GM18861 (cell line): ENCODE results near the gene ERG.

ENCODE experiments used
- ATAC-seq: cut with Tn5 transposase; IDR thresholded peaks from one replicate; pipeline ENCODE4 v1.9.1; 2021; ENCODE audit not compliant: unreplicated experiment

Gene ERG

DNA sequence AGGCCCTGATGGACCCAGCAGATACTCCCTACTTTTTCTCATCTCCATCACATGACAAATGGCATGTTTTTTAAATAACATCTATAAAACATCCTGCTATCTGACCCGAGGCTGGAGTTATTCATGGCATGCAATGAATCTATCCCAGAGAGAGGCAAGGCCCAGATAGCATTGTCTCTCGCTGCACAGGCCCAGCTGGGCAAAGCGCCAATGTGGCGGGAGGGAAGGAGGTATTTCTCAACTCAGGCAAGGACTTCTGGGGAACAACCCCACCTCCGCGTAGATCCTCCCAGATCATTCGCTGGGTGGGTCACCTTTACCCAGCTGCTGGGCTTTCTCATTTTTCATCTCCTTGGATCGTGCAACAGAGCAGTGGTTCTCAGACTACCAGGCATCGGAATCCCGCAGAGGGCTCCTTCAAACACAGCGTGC lies 59.8 kb downstream of the ERG start:
- no peak for ATAC-seq

- ATAC-seq, result no peak
These were observed 61.9 kb downstream of the ERG start for GRCh38 chr21:38436341-38436740.

GRCh38 chr21:38434913-38435533 lies 63.3 kb downstream of the ERG start:
- ATAC-seq, result no peak

GRCh38 chr21:38433471-38433870 lies 64.8 kb downstream of the ERG start:
- ATAC-seq, result no peak

- no peak for ATAC-seq
These were observed 67.8 kb downstream of the ERG start for GRCh38 chr21:38430401-38430984.

GRCh38 chr21:38429011-38429410 lies 69.3 kb downstream of the ERG start:
- ATAC-seq, result no peak

DNA sequence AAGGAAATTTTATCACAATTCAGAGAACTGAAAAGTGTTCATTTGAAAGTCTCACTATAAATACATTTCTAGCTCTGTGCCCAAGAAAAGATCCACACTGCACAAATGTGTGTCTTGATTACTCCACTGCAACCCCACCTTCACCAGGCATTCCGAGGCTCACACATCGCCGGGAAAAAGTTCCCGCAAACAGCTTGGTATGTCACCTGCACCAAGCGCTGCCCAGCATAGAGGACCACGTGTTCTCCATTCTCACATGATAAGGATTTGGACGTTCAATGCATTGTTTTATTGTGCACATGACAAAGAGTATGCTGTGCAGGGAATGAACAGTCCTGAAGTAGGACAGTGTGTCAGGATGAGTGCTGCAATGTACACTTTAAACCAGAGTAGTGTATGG lies 70.1 kb downstream of the ERG start:
- no peak for ATAC-seq

DNA sequence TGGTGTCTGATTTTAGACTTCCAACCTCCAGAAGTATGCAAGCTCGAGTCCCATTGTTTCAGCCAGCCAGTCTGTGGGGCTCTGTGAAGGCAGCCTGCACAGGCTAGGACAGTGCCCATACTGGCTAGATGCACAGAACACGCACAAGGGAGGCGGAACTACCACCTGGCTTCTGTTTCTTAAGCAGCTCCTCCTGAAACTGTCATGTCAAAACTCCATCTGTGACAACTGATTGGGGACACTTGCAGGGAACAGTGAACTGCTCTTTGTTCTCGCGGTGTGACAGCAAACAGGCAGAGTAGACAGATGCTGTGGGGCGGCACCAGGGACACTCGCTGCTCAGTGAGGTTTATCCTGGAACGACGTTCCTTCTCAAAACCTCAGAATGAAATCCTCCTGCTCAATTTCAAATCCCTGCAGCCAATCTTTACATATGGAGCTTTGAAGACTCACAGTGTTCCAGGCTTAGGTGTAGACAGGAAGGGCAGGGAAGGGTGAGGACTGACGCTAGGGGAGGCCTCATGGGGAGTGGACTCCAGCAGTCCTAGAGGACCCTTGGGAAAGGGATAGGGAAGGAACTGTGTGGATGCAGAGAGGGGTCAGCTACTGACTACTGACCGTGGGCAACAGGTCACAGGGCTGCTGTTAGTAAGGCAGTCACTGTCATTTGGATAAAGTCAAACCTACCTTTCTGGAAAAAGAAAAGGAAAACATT lies 73.8 kb downstream of the ERG start:
- no peak for ATAC-seq

DNA sequence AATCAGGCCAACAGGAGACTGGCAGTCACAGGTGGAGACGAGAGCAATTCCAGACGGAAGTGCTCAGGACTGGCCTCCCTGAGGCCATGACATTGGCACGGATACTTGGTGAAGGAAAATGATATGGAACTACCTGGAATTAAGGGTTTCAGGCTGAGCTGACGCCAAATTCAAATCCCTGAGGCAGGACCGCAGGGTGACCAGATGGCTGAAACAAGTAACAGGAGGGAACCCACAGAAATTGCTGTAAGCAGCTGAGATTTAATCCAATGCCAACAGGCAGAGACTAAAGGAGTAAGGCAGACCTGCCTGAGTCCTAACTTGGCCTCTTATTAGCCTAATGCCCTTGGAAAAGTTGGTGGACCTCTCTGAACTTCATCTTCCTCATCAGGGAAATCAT lies 76.2 kb downstream of the ERG start:
- no peak for ATAC-seq

- no peak for ATAC-seq
These were observed 78.1 kb downstream of the ERG start for GRCh38 chr21:38420140-38420539.

GRCh38 chr21:38417726-38418125 lies 80.6 kb downstream of the ERG start:
- no peak for ATAC-seq

DNA sequence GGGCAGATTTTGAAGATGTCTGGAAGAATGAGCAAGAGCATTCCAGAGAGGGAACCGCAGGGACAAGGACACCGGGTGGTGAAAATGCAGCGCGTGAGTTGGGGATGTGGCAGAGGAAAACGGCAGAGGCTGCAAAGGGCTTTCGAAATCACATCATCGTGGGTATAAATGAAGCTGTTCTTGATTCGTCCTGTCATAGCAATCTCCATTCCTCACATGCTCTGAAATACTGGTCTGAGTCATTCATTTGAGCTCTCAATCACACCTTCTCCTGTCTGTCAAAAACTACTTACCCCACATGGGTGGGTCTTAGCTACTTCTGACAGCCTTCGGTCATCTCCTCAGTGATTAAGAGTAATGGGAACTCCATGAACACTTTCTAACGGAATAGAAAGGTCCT lies 81.5 kb downstream of the ERG start:
- no peak for ATAC-seq

GRCh38 chr21:38413958-38414548 lies 84.2 kb downstream of the ERG start:
- ATAC-seq, result no peak

DNA sequence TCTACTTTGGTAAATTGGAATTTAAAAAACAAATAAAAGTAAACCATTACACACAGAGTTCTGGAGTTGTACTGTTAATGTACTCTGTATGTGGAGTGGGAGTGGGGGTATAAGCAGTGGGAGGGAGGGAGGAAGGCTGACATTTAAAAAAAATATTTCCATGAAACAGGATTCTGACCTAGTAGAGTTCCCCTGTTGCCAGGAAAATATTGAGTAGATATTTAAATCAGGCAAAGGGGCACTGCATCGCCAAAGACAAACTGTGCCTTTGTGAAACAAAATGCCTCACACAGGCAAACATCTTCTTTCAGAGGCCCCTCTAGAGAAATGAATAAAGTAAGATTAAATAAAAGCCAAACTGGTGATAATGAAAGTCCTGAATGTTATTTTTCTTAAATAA lies 87.8 kb downstream of the ERG start:
- ATAC-seq, result no peak

DNA sequence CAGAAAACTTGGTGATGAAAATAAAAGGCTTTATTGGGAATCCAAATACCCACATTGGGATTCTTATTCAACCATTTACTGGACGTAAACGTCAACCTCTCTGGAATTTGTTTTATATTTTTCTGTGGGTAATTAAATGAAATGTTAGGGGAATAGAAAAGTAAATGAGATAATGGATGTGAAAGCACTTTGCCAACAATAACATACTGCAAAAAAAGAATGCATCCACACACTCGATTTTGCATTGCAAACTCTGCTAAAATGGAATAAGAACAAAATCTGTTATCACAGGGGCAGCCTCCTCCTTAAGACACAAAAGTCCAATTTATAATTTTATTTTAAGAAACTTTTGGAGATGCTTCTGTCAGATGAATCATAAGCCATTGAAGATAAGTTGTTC lies 88.4 kb downstream of the ERG start:
- no peak for ATAC-seq

DNA sequence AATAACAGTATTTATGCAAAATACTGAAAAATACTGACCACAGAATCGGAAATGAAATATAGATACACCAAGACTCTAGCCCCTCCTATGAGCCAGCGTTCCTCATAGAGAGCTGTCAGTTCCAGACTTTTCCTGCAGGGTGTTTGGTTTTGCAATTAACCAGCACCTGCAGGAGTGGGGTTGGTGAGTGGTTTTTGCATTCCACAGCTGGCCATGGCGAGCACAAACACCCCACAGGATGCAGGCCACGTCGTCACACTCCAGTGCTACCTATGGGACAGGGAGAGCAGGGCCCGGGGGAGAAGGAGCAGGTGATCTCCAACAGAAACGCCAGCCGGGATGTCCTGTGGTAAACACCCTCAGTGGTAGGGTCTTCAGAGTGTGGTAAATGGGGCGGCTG lies 94.1 kb downstream of the ERG start:
- no peak for ATAC-seq

DNA sequence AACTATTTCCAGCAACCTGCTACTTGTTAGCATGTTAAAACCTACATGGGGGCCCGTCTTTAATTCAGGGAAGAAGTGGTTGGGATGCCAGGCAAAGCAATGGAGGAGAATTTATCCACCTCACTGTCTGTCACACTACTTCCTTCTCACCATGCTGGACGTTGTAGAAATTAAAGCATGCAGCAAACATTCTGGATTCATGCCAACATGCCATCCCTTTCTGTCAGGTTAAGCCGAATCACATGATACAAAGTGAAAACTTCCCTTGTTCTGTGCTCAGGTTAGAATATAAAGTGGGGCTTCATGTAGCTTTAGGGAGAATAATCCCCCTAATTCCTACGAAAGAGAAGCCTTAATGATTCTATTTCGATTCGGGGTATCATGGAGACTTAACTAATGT lies 95.5 kb downstream of the ERG start:
- ATAC-seq, result no peak

GRCh38 chr21:38402291-38402690 lies 96.0 kb downstream of the ERG start:
- ATAC-seq, result no peak

- no peak for ATAC-seq
These were observed 96.9 kb downstream of the ERG start for GRCh38 chr21:38401191-38401926.

GRCh38 chr21:38400195-38400919 lies 97.9 kb downstream of the ERG start:
- ATAC-seq, result no peak

- ATAC-seq, result no peak
These were observed 99.2 kb downstream of the ERG start for GRCh38 chr21:38399103-38399502.
